AG04450 (cell line): Measurements from ENCODE around the gene OR10AG1. TPM values are rescaled to one million over a fixed set of nuclear protein-coding genes. Genes with fewer than 3 reads are reported as not detected.

Experiments
- CTCF ChIA-PET: fragments of 300-600, 350-600 bp; formaldehyde crosslinking; extraction: SDS; loops from one replicate; lab custom pipeline; 2022; ENCODE audit warnings: antibody characterized with exemption, inconsistent platforms; lab: Charles Lee
- POLR2A ChIA-PET: fragments of 350-600 bp; formaldehyde crosslinking; extraction: SDS; loops from one replicate; lab custom pipeline; 2021; ENCODE audit warnings: antibody characterized with exemption, inconsistent platforms; lab: Yijun Ruan, JAX
- DNase-seq: peaks from one replicate; pipeline ENCODE4 v3.0.0-alpha.2; 2011; ENCODE audit warnings: low read depth, low spot score
- H3K27ac ChIP-seq: one replicate; pipeline ENCODE4 v1.5.1; 2012; ENCODE audit warnings: low read depth, low read length, control low read depth
- H3K27me3 ChIP-seq: one replicate; pipeline ENCODE4 v1.6.0; 2012; ENCODE audit warnings: low read length; ENCODE audit not compliant: control insufficient read depth, insufficient read depth
- H3K4me3 ChIP-seq: 2 replicates; pipeline ENCODE4 v1.5.1; 2011; ENCODE audit warnings: mild to moderate bottlenecking, low read depth, low read length, control low read depth
- H3K9me3 ChIP-seq: 2 replicates; pipeline ENCODE4 v1.5.1; 2012; ENCODE audit warnings: low read length; ENCODE audit not compliant: control insufficient read depth, insufficient read depth
- polyA minus RNA-seq: library from RNA; depleted of rRNA, polyadenylated mRNA; stranded (reverse); fragments of >200 nt; gene quantifications from 2 replicates; pipeline ENCODE4 v1.2.3, GENCODE V29; 2011; rRNA and poly(A)+ RNA removed
- polyA plus RNA-seq: library from polyadenylated mRNA; depleted of rRNA; stranded (reverse); fragments of >200 nt; gene quantifications from 2 replicates; pipeline ENCODE4 v1.2.3, GENCODE V29; 2011; rRNA removed
- TF ChIP-seq, protein P1 (sequence below): IDR thresholded peaks from 2 replicates; pipeline ENCODE4 v1.5.1; 2011; ENCODE audit warnings: low read depth, low read length, control low read depth, inconsistent platforms

The OR10AG1 gene, protein sequence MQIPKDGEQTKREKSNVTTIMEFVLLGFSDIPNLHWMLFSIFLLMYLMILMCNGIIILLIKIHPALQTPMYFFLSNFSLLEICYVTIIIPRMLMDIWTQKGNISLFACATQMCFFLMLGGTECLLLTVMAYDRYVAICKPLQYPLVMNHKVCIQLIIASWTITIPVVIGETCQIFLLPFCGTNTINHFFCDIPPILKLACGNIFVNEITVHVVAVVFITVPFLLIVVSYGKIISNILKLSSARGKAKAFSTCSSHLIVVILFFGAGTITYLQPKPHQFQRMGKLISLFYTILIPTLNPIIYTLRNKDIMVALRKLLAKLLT
- polyA plus RNA-seq, result not detected in 2 replicates
- polyA minus RNA-seq, result not detected in 2 replicates

DNA sequence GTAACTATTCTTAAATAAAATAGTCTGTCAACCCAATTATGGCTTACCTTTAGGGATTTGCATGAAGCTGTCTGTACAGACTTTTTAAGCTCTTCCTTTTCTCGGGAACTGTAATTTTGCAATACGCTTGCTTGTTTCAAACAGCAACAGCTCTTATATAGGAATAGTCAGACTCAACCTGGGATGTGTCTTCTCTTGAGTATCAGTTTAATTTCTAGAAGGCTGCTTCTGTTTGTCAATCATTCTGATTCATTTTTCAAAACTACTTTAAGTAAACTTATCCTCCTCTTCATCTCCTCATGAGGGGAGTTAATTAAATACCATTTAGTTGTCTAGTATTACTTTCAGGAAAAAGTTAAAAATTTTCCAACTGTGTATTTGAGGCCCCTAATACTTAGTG is at the start of gene OR10AG1:
TSS of gene OR10AG1 (minus strand) at position 101 of the 400 bp plus-strand sequence. CDS start at position 63, 38 bp downstream.
- DNase-seq, result no peak
- ChIA-PET POLR2A (no interaction called here), CTCF (no interaction called here)
- H3K4me3 ChIP-seq, result no peak within 1 kb of the TSS
- H3K27me3 ChIP-seq, result no peaks in the 10 kb centered on the region
- no peak within 1 kb of the TSS for H3K27ac ChIP-seq
- peaks cover 13% of the 10 kb centered on the region for H3K9me3 ChIP-seq
- TF ChIP-seq, protein P1, sequence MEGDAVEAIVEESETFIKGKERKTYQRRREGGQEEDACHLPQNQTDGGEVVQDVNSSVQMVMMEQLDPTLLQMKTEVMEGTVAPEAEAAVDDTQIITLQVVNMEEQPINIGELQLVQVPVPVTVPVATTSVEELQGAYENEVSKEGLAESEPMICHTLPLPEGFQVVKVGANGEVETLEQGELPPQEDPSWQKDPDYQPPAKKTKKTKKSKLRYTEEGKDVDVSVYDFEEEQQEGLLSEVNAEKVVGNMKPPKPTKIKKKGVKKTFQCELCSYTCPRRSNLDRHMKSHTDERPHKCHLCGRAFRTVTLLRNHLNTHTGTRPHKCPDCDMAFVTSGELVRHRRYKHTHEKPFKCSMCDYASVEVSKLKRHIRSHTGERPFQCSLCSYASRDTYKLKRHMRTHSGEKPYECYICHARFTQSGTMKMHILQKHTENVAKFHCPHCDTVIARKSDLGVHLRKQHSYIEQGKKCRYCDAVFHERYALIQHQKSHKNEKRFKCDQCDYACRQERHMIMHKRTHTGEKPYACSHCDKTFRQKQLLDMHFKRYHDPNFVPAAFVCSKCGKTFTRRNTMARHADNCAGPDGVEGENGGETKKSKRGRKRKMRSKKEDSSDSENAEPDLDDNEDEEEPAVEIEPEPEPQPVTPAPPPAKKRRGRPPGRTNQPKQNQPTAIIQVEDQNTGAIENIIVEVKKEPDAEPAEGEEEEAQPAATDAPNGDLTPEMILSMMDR, result no peak

DNA sequence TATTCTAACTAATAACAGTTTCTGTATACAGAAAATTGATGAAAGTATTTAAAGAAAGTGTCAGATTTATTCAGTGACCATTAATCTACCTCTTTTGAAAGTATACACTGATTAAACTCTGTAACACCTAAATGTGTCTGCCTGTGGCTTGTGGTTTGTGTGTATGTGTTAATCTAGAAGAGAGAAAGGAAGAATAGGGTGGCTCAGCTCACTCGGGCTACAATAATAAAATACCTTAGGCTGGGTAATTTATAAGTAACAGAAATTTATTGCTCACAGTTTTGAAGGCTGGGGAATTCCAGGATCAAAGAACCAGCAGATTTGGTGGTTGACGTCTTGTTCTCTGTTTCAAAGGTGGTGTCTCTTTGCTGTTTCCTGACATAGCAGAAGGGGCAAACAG is 44.1 kb upstream of the OR10AG1 start:
- H3K4me3 ChIP-seq, result no peak overlapping the region
- TF ChIP-seq, protein P1, result no peak
- peaks cover 15% of the 10 kb centered on the region for H3K9me3 ChIP-seq
- H3K27me3 ChIP-seq, result no peaks in the 10 kb centered on the region
- DNase-seq, result no peak
- H3K27ac ChIP-seq, result no peak overlapping the region
- ChIA-PET POLR2A (no interaction called here), CTCF (no interaction called here)

DNA sequence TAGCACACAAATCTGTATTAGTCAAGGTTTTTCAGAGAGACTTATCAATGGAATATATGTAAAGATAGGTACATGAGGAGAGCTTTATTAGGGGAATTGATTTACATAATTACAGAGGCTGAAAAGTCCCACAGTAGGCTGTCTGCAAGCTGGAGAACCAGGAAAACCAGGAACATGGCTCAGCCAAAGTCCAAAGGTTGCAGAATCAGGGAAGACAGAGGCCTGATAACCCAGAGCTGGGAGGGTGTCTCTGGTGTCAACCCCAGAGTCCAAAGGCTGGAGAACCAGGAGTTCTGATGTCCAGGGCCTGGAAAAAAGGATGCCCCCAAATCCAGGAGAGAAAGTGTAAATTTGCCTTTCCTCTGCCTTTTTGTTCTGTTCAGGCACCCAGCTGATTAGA is 41.0 kb upstream of the OR10AG1 start:
- Histone ChIP-seq H3K27me3 (no peaks in the 10 kb centered on the region), H3K4me3 (no peak overlapping the region), H3K9me3 (peaks cover 7% of the 10 kb centered on the region; the same call in 1 of the 2 replicates), H3K27ac (no peak overlapping the region)
- TF ChIP-seq, protein P1, result no peak
- ChIA-PET CTCF (no interaction called here), POLR2A (no interaction called here)
- no peak for DNase-seq

DNA sequence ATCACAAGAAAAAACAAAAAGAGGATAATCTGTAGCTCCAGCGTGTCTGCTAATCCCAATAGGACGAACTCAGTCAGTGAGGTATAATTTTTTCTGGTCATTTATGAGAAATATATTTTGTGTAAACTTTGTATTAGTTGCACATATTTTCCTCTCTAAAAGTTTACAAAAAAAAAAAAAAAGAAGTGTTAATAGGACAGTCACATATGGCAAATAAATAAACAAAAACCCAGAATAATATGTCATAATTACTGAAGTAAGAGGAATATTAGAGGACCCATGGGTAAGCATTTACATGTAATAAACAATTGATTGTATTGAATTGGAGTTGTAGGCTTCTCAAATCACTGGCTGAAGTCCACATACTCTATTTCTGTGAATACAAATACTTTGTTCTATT is 24.8 kb upstream of the OR10AG1 start, which contains the start of gene OR5F1:
TSS of gene OR5F1 (minus strand) at position 101 of the 400 bp plus-strand sequence. CDS start at position 101, 0 bp downstream.
- H3K27ac ChIP-seq, result no peak within 1 kb of the TSS
- TF ChIP-seq, protein P1, result no peak
- ChIA-PET POLR2A (no interaction called here), CTCF (no interaction called here)
- DNase-seq, result no peak
- no peaks in the 10 kb centered on the region for H3K9me3 ChIP-seq
- no peaks in the 10 kb centered on the region for H3K27me3 ChIP-seq
- no peak within 1 kb of the TSS for H3K4me3 ChIP-seq

DNA sequence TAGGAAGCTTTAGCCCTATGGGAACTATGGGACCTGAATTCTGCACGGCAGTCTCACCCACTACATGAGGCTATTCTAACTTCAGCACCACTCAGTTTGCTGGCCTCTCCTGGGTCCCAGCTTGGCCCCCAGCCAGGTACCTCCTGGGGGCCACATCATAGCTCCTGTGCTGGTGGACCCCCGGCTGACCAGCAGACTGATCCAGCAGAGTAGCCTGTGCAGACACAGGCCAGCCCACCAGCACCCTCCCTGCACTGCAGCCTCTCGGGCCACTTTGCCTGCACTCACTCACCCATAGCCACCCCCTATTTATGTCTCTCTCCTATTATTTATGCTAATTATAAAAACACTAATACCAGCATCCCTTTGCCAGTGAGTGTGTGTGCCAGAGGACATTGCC is 1.2 kb upstream of the OR10AG1 start:
- TF ChIP-seq, protein P1, result no peak
- Histone ChIP-seq H3K27ac (no peak overlapping the region), H3K9me3 (peaks cover 17% of the 10 kb centered on the region), H3K27me3 (no peaks in the 10 kb centered on the region), H3K4me3 (no peak overlapping the region)
- no peak for DNase-seq
- ChIA-PET POLR2A (no interaction called here), CTCF (no interaction called here)
